AG04449 (cell line): Measurements from ENCODE around the gene ZNF595.
"Not testable (repeated sequence)": the region's sequence is repeated elsewhere in the genome, so short reads cannot be mapped to it uniquely, and the experiment has no call there.

ENCODE experiments used
- CTCF ChIA-PET: fragments of 350-600 bp; formaldehyde crosslinking; extraction: SDS; loops from one replicate; lab custom pipeline; 2021; ENCODE audit warnings: antibody characterized with exemption; lab: Yijun Ruan, JAX
- POLR2A ChIA-PET: fragments of 400-600, 350-600 bp; formaldehyde crosslinking; extraction: SDS; loops from one replicate; lab custom pipeline; 2020; ENCODE audit warnings: antibody characterized with exemption, inconsistent platforms; lab: Yijun Ruan, JAX
- DNase-seq: peaks from one replicate; pipeline ENCODE4 v3.0.0-alpha.2; 2010; ENCODE audit warnings: low read depth, low spot score
- H3K4me3 ChIP-seq: 2 replicates; pipeline ENCODE4 v1.5.1; 2011; ENCODE audit warnings: low read depth, mild to moderate bottlenecking, control low read depth, low read length
- CTCF ChIP-seq: IDR thresholded peaks from one replicate; pipeline ENCODE4 v1.5.1; 2011; ENCODE audit warnings: mild to moderate bottlenecking, moderate library complexity, low read length, control low read depth, inconsistent platforms; ENCODE audit not compliant: insufficient read depth; ENCODE audit errors: missing control alignments

The ZNF595 gene

GRCh38 chr4:51253-51652, 1.9 kb upstream of the ZNF595 start:
- POLR2A ChIA-PET, CTCF ChIA-PET, H3K4me3 ChIP-seq, DNase-seq: not testable (repeated sequence)

- POLR2A ChIA-PET, DNase-seq, CTCF ChIA-PET, H3K4me3 ChIP-seq: not testable (repeated sequence)
These were observed 1.4 kb upstream of the ZNF595 start for GRCh38 chr4:51655-52277.

- POLR2A ChIA-PET: interaction anchor here (1.0 kb wide), 1 partner anchor 71 kb away, joined by 3 read pairs; the partner anchor contains the start of gene ZNF718
- H3K4me3 ChIP-seq: peak overlapping the region; percentile 49
- CTCF ChIA-PET, DNase-seq: not testable (repeated sequence)
These were observed 400 bp downstream of the ZNF595 start for GRCh38 chr4:53521-53920.

GRCh38 chr4:64733-65132, 11.6 kb downstream of the ZNF595 start:
- H3K4me3 ChIP-seq, DNase-seq, POLR2A ChIA-PET, CTCF ChIA-PET: not testable (repeated sequence)

- CTCF ChIA-PET: no interaction called here
- DNase-seq: no peak
- no peak overlapping the region for H3K4me3 ChIP-seq
- TF ChIP-seq CTCF: no peak
- POLR2A ChIA-PET: interaction anchor here (0.7 kb wide), 1 partner anchor 119 kb away, joined by 3 read pairs; no protein-coding TSS in a partner anchor
These were observed 18.7 kb downstream of the ZNF595 start for GRCh38 chr4:71830-72229.

GRCh38 chr4:85951-86350, 32.8 kb downstream of the ZNF595 start:
- ChIA-PET POLR2A (no interaction called here), CTCF (no interaction called here)
- DNase-seq: no peak
- H3K4me3 ChIP-seq: no peak overlapping the region
- no peak for TF ChIP-seq CTCF

GRCh38 chr4:86559-87324, 33.6 kb downstream of the ZNF595 start:
- H3K4me3 ChIP-seq, CTCF ChIA-PET, POLR2A ChIA-PET, DNase-seq: not testable (repeated sequence)

- ChIA-PET CTCF (interaction anchor here (0.9 kb wide), 1 partner anchor 26 kb away, joined by 3 read pairs; the partner anchor contains the start of gene ZNF718), POLR2A (no interaction called here)
- DNase-seq: no peak
- H3K4me3 ChIP-seq: no peak overlapping the region
- TF ChIP-seq CTCF: no peak
These were observed 45.3 kb downstream of the ZNF595 start for GRCh38 chr4:98386-98785.

GRCh38 chr4:99863-100262, 46.7 kb downstream of the ZNF595 start:
- ChIA-PET POLR2A (no interaction called here), CTCF (no interaction called here)
- no peak overlapping the region for H3K4me3 ChIP-seq
- no peak for TF ChIP-seq CTCF
- no peak for DNase-seq
